GM23248 (cell line): ENCODE data around the gene ASS1.

Source experiments
- EZH2 ChIP-seq: fragments of 200-600 bp; sonication (generic); IDR thresholded peaks from 2 replicates; pipeline ENCODE4 v1.6.1; 2018; ENCODE audit warnings: antibody characterized with exemption, mild to moderate bottlenecking; ENCODE audit not compliant: insufficient read depth, poor library complexity, severe bottlenecking
- EZH2phosphoT487 ChIP-seq: fragments of 200-600 bp; sonication (generic); IDR thresholded peaks from 2 replicates; pipeline ENCODE4 v1.6.1; 2018; ENCODE audit warnings: antibody characterized with exemption, moderate library complexity, mild to moderate bottlenecking, low read depth; ENCODE audit not compliant: insufficient read depth

- TF ChIP-seq EZH2 (no peak), EZH2phosphoT487 (no peak)
These were observed 33.4 kb downstream of the ASS1 start for GRCh38 chr9:130478152-130478551.
